GM12873 (cell line): Measurements from ENCODE around the gene NEMF.

ENCODE experiments used
- CTCF ChIP-seq: IDR thresholded peaks from 2 replicates; pipeline ENCODE4 v1.5.1; 2012; ENCODE audit warnings: low read depth, mild to moderate bottlenecking, moderate library complexity, low read length, control low read depth; ENCODE audit not compliant: insufficient read depth; ENCODE audit errors: missing control alignments

Gene NEMF

GRCh38 chr14:49766839-49767238 lies 85.7 kb downstream of the NEMF start:
- no peak for TF ChIP-seq CTCF

- TF ChIP-seq CTCF: no peak
Observed at GRCh38 chr14:49761839-49762551, 90.6 kb downstream of the NEMF start.

GRCh38 chr14:49755378-49755777 lies 97.2 kb downstream of the NEMF start:
- TF ChIP-seq CTCF: no peak

GRCh38 chr14:49754570-49755097 lies 98.0 kb downstream of the NEMF start:
- TF ChIP-seq CTCF: no peak

GRCh38 chr14:49745191-49745590 lies 107.4 kb downstream of the NEMF start:
- TF ChIP-seq CTCF: no peak

- no peak for TF ChIP-seq CTCF
Observed at GRCh38 chr14:49733836-49734235, 118.8 kb downstream of the NEMF start.

- TF ChIP-seq CTCF: no peak
Observed at GRCh38 chr14:49732896-49733295, 119.7 kb downstream of the NEMF start.
